Fibroblast of lung (primary cell): ENCODE measurements around the gene DNAJC27. TPM values are rescaled to one million over a fixed set of nuclear protein-coding genes. Genes with fewer than 3 reads are reported as not detected.

ENCODE experiments used
- DNase-seq, 2 donors: peaks; one replicate each; pipeline versions ENCODE4 v3.0.0 to v3.0.0-alpha.2; 2010; ENCODE audit warnings: low read depth in 2 of 2
- H2AFZ ChIP-seq: 2 replicates; pipeline ENCODE4 v1.5.1; 2012; ENCODE audit warnings: low read length, control low read depth, inconsistent platforms
- H3K27ac ChIP-seq: 2 replicates; pipeline ENCODE4 v1.5.1; 2011; ENCODE audit warnings: low read length, control low read depth; ENCODE audit not compliant: insufficient read depth
- H3K27me3 ChIP-seq: 2 replicates; pipeline ENCODE4 v1.5.1; 2011; ENCODE audit warnings: mild to moderate bottlenecking, low read length; ENCODE audit not compliant: control insufficient read depth, insufficient read depth
- H3K36me3 ChIP-seq: 2 replicates; pipeline ENCODE4 v1.5.1; 2011; ENCODE audit warnings: low read length; ENCODE audit not compliant: control insufficient read depth, insufficient read depth
- H3K4me1 ChIP-seq: 2 replicates; pipeline ENCODE4 v1.5.1; 2011; ENCODE audit warnings: low read length; ENCODE audit not compliant: control insufficient read depth, insufficient read depth; ENCODE audit errors: extremely low read depth
- H3K4me2 ChIP-seq: 2 replicates; pipeline ENCODE4 v1.5.1; 2011; ENCODE audit warnings: low read length, control low read depth; ENCODE audit not compliant: insufficient read depth; ENCODE audit errors: extremely low read depth
- H3K4me3 ChIP-seq, 4 experiments: fragments of 200-600 bp in 1 of 4; sonication (generic) in 1 of 4; replicated peaks in 1 of 4; 2 replicates each; pipeline ENCODE4 v1.5.1; 2011 to 2016; ENCODE audit warnings: low read length in 4 of 4, low read depth in 3 of 4, mild to moderate bottlenecking in 3 of 4, control low read depth in 2 of 4, inconsistent platforms in 1 of 4, mixed read lengths in 1 of 4; ENCODE audit not compliant: insufficient read depth in 1 of 4; ENCODE audit errors: control extremely low read depth in 1 of 4
- H3K79me2 ChIP-seq: 2 replicates; pipeline ENCODE4 v1.5.1; 2012; ENCODE audit warnings: mild to moderate bottlenecking, low read length, inconsistent platforms; ENCODE audit not compliant: control insufficient read depth, insufficient read depth
- H3K9ac ChIP-seq: 2 replicates; pipeline ENCODE4 v1.5.1; 2011; ENCODE audit warnings: mild to moderate bottlenecking, low read length, control low read depth; ENCODE audit not compliant: insufficient read depth
- H3K9me3 ChIP-seq: 2 replicates; pipeline ENCODE4 v1.5.1; 2012; ENCODE audit warnings: low read depth, low read length; ENCODE audit not compliant: control insufficient read depth, insufficient read depth
- H4K20me1 ChIP-seq: 2 replicates; pipeline ENCODE4 v1.5.1; 2011; ENCODE audit warnings: low read length; ENCODE audit not compliant: control insufficient read depth, insufficient read depth; ENCODE audit errors: extremely low read depth
- EZH2 ChIP-seq: IDR thresholded peaks from 2 replicates; pipeline ENCODE4 v1.5.1; 2012; ENCODE audit warnings: low read length, control low read depth, mild to moderate bottlenecking; ENCODE audit errors: missing control alignments
- polyA plus RNA-seq, 2 donors: library from polyadenylated mRNA; depleted of rRNA in 1 of 2; stranded (reverse) in 1 of 2; unstranded in 1 of 2; fragments of >200 nt; gene quantifications; 2 replicates each; pipeline ENCODE4 v1.2.1, GENCODE V29; 2011 to 2012; ENCODE audit warnings: missing spikeins in 1 of 2
- total RNA-seq: library from RNA; depleted of rRNA; stranded (reverse); fragments of >200 nt; gene quantifications from 2 replicates; pipeline ENCODE4 v1.2.1, GENCODE V29; 2014
- TF ChIP-seq, protein P1 (sequence below), 2 donors: IDR thresholded peaks in 1 of 2; conservative IDR thresholded peaks in 1 of 2; 1 replicate in 1 of 2; 2 replicates in 1 of 2; pipeline ENCODE4 v1.5.1; 2011 to 2012; ENCODE audit warnings: low read length in 2 of 2, control low read depth in 1 of 2, inconsistent platforms in 1 of 2, low read depth in 1 of 2, mild to moderate bottlenecking in 1 of 2

DNAJC27 gene
- total and polyA plus RNA-seq, 2 donors (not counting 1 experiment from before 2014, with no cell fraction given) = 5.0 to 7.3 TPM

DNA sequence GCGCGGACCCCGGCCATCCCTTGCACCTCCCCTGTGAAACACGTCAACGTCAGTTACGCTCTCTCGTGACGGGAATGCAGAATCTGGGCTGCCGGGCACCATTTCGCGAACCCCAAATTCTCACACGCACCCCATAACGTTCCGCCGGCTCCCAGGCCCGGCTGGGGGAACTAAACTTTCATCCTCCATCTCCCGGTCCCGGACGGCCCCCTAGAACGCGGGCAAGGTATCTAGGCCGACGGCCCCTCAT lies 544 bp downstream of the DNAJC27 start:
- Histone ChIP-seq H3K27ac (peak overlapping the region; percentile 100), H2AFZ (peak overlapping the region; percentile 86), H3K4me3 (peak overlapping the region; percentile 87 to 95 (median 92)), H4K20me1 (no peaks in the 10 kb centered on the region), H3K27me3 (no peaks in the 10 kb centered on the region), H3K9ac (peak overlapping the region; percentile 97), H3K36me3 (no peaks in the 10 kb centered on the region), H3K79me2 (peaks cover 17% of the 10 kb centered on the region), H3K9me3 (no peaks in the 10 kb centered on the region), H3K4me2 (peak overlapping the region; percentile 98), H3K4me1 (peaks cover 4% of the 10 kb centered on the region)
- no peak for DNase-seq
- TF ChIP-seq, protein P1, sequence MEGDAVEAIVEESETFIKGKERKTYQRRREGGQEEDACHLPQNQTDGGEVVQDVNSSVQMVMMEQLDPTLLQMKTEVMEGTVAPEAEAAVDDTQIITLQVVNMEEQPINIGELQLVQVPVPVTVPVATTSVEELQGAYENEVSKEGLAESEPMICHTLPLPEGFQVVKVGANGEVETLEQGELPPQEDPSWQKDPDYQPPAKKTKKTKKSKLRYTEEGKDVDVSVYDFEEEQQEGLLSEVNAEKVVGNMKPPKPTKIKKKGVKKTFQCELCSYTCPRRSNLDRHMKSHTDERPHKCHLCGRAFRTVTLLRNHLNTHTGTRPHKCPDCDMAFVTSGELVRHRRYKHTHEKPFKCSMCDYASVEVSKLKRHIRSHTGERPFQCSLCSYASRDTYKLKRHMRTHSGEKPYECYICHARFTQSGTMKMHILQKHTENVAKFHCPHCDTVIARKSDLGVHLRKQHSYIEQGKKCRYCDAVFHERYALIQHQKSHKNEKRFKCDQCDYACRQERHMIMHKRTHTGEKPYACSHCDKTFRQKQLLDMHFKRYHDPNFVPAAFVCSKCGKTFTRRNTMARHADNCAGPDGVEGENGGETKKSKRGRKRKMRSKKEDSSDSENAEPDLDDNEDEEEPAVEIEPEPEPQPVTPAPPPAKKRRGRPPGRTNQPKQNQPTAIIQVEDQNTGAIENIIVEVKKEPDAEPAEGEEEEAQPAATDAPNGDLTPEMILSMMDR (conservative IDR thresholded peaks at IDR 0.05 in 1 of 2, IDR thresholded peaks at IDR 0.05 in 1 of 2; ENCODE audit: low read depth in 1 of 2, low read length in 2 of 2) = no peak
- no peak for TF ChIP-seq EZH2

DNA sequence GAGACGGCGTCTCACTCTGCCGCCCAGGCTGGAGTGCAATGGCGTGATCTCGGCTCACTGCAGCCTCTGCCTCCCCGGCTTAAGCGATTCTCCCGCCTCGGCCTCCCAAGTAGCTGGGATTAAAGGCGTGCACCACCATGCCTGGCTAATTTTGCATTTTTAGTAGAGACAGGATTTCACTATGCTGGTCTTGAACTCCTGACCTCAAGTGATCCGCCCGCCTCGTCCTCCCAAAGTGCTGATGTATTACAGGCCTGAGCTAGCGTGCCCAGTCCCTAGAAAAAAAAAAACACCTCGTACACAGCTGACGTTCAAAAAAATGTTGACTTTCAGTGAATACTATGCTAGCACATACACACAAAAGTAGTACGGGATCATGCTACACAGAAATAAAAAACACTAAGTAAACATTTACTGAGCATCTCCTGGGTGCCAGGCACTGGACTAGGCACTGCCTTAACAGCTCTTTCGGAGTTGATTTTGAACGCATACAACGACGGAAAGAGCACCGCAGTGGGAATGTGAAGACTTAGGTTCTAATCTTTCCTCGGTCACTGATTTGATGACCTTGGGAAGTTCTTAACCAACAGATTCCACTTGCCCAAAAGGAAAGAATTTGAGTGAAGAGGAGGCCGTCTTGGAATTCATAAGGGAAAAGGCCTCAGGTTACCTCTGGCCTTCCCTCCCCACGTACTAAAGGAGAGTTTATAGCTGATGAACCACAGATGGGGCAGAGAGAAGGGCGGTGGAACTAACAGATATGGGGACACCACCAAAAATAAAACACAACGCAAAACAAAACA lies 1.1 kb downstream of the DNAJC27 start:
- no peak for TF ChIP-seq EZH2
- TF ChIP-seq, protein P1 (conservative IDR thresholded peaks at IDR 0.05 in 1 of 2, IDR thresholded peaks at IDR 0.05 in 1 of 2; ENCODE audit: low read depth in 1 of 2, low read length in 2 of 2) = no peak
- peak; percentile 47 to 51 for DNase-seq

DNA sequence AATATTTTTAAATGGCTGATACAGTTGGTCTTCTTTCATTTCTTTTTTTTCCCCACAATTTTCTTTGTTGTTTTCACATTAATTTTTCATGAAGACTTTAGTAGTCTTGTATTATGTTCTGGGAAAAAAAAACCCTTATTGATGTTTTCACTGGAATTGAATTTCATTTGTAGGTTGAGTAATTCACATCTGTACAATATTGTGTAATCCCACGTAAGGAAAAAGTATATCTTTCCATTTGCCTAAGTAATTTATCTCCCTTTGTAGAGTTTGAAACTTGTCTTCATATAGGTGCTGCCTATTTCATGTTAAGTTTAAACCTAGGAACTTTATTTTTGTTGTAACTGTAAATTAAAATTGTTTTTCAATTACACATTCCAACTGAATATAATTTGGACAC lies 2.0 kb downstream of the DNAJC27 start:
- no peak overlapping the region for H2AFZ ChIP-seq
- H3K4me2 ChIP-seq = no peak overlapping the region
- H3K27ac ChIP-seq = no peak overlapping the region
- H3K36me3 ChIP-seq = no peaks in the 10 kb centered on the region
- peaks cover 17% of the 10 kb centered on the region for H3K79me2 ChIP-seq
- no peaks in the 10 kb centered on the region for H4K20me1 ChIP-seq
- peak in 1 of 2 donors; percentile 50 for DNase-seq
- peaks cover 4% of the 10 kb centered on the region for H3K4me1 ChIP-seq
- no peaks in the 10 kb centered on the region for H3K9me3 ChIP-seq
- no peaks in the 10 kb centered on the region for H3K27me3 ChIP-seq
- H3K4me3 ChIP-seq = no peak overlapping the region
- TF ChIP-seq, protein P1 (conservative IDR thresholded peaks at IDR 0.05 in 1 of 2, IDR thresholded peaks at IDR 0.05 in 1 of 2; ENCODE audit: low read depth in 1 of 2, low read length in 2 of 2) = no peak
- TF ChIP-seq EZH2 = no peak
- H3K9ac ChIP-seq = no peak overlapping the region

More for the DNA sequence above, 1.1 kb downstream of the DNAJC27 start:
- peaks cover 4% of the 10 kb centered on the region for H3K4me1 ChIP-seq
- H3K79me2 ChIP-seq = peaks cover 17% of the 10 kb centered on the region
- H2AFZ ChIP-seq = peak overlapping the region; percentile 86
- H3K27ac ChIP-seq = peak overlapping the region; percentile 100
- H3K4me2 ChIP-seq = peak overlapping the region; percentile 98
- H3K9me3 ChIP-seq = no peaks in the 10 kb centered on the region
- H3K9ac ChIP-seq = peak overlapping the region; percentile 97
- no peaks in the 10 kb centered on the region for H3K36me3 ChIP-seq
- peak overlapping the region; percentile 87 to 95 (median 92) for H3K4me3 ChIP-seq
- no peaks in the 10 kb centered on the region for H4K20me1 ChIP-seq
- H3K27me3 ChIP-seq = no peaks in the 10 kb centered on the region
